ENCODE results near the gene PRXL2B.
A peak's percentile ranks its signal among the peaks of the same experiment; 100 is the strongest.
"Not testable (repeated sequence)": the region's sequence is repeated elsewhere in the genome, so short reads cannot be mapped to it uniquely, and the experiment has no call there.

The PRXL2B gene

GRCh38 chr1:2586154-2587070 is at the start of gene PRXL2B:
TSS of gene PRXL2B (plus strand) at chr1:2586777. CDS start at chr1:2586886, 109 bp downstream.
- DNase-seq (ENCODE audit: low read depth) = peak; percentile 93

- no peak for DNase-seq (ENCODE audit: low read depth)
These were observed 48.8 kb upstream of the PRXL2B start for GRCh38 chr1:2537784-2538115.

- DNase-seq (ENCODE audit: low read depth) = no peak
These were observed 48.2 kb upstream of the PRXL2B start for GRCh38 chr1:2538376-2538775.

GRCh38 chr1:2538872-2539271 is 47.7 kb upstream of the PRXL2B start:
- DNase-seq (ENCODE audit: low read depth) = no peak

GRCh38 chr1:2539312-2539907 is 47.2 kb upstream of the PRXL2B start:
- no peak for DNase-seq (ENCODE audit: low read depth)

GRCh38 chr1:2540816-2541492 is 45.6 kb upstream of the PRXL2B start:
- no peak for DNase-seq (ENCODE audit: low read depth)

GRCh38 chr1:2541619-2542245 is 44.8 kb upstream of the PRXL2B start:
- DNase-seq (ENCODE audit: low read depth) = no peak

- DNase-seq (ENCODE audit: low read depth) = no peak
These were observed 44.2 kb upstream of the PRXL2B start for GRCh38 chr1:2542246-2542915.

- DNase-seq (ENCODE audit: low read depth) = no peak
These were observed 43.0 kb upstream of the PRXL2B start for GRCh38 chr1:2543543-2544092.

GRCh38 chr1:2544093-2544874 is 42.3 kb upstream of the PRXL2B start:
- no peak for DNase-seq (ENCODE audit: low read depth)

- DNase-seq (ENCODE audit: low read depth) = no peak
These were observed 41.5 kb upstream of the PRXL2B start for GRCh38 chr1:2544875-2545640.

- DNase-seq (ENCODE audit: low read depth) = no peak
These were observed 40.6 kb upstream of the PRXL2B start for GRCh38 chr1:2545754-2546514.

- DNase-seq (ENCODE audit: low read depth) = no peak
These were observed 39.9 kb upstream of the PRXL2B start for GRCh38 chr1:2546515-2547209.

- no peak for DNase-seq (ENCODE audit: low read depth)
These were observed 39.1 kb upstream of the PRXL2B start for GRCh38 chr1:2547210-2548067.

- DNase-seq (ENCODE audit: low read depth) = no peak
These were observed 38.4 kb upstream of the PRXL2B start for GRCh38 chr1:2548068-2548589.

GRCh38 chr1:2549367-2550029 is 37.1 kb upstream of the PRXL2B start:
- DNase-seq (ENCODE audit: low read depth) = not testable (repeated sequence)

Measured in HS-27A (cell line).